Naive thymus-derived CD4-positive, alpha-beta T cell (primary cell): Measurements from ENCODE around the gene VASP. TPM values are rescaled to one million over a fixed set of nuclear protein-coding genes. Genes with fewer than 3 reads are reported as not detected.
"Not testable (repeated sequence)": the region's sequence is repeated elsewhere in the genome, so short reads cannot be mapped to it uniquely, and the experiment has no call there.

Experiments used
- ATAC-seq: fragments of 150-1000 bp; cut with Tn5 transposase; 2 replicates; pipeline ENCODE4 v1.10.0; 2021; ENCODE audit warnings: mild to moderate bottlenecking, moderate library complexity
- CTCF ChIA-PET: fragments of 350-600 bp; sonication (Branson Sonifier 250); formaldehyde crosslinking; loops from one replicate; lab custom pipeline; 2021; ENCODE audit warnings: antibody characterized with exemption; lab: Charles Lee
- POLR2A ChIA-PET: fragments of 350-600 bp; sonication (Branson Sonifier 250); formaldehyde crosslinking; loops from one replicate; lab custom pipeline; 2021; ENCODE audit warnings: antibody characterized with exemption, inconsistent platforms; lab: Charles Lee
- DNase-seq, 9 donors: peaks; one replicate each; pipeline versions ENCODE4 v3.0.0 to v3.0.0-alpha.2; 2020 to 2022; ENCODE audit warnings: mixed read lengths in 1 of 9
- H3K27ac ChIP-seq: one replicate; pipeline ENCODE4 v1.7.0; 2013; ENCODE audit warnings: mild to moderate bottlenecking, low read depth, low read length, moderate library complexity
- H3K27me3 ChIP-seq, 2 donors: one replicate each; pipeline ENCODE4 v1.7.0; 2013; ENCODE audit warnings: low read length in 2 of 2, mild to moderate bottlenecking in 2 of 2, moderate library complexity in 2 of 2; ENCODE audit not compliant: control insufficient read depth in 2 of 2, insufficient read depth in 2 of 2
- H3K36me3 ChIP-seq, 3 experiments: 1 replicate in 2 of 3; 2 replicates in 1 of 3; pipeline ENCODE4 v1.7.0; 2013; ENCODE audit warnings: low read length in 3 of 3, mild to moderate bottlenecking in 3 of 3, moderate library complexity in 1 of 3; ENCODE audit not compliant: insufficient read depth in 3 of 3, control insufficient read depth in 2 of 3
- H3K4me1 ChIP-seq, 2 donors: one replicate each; pipeline ENCODE4 v1.7.0; 2013; ENCODE audit warnings: low read length in 2 of 2, mild to moderate bottlenecking in 2 of 2, moderate library complexity in 1 of 2; ENCODE audit not compliant: control insufficient read depth in 2 of 2, insufficient read depth in 2 of 2
- H3K4me3 ChIP-seq: 2 replicates; pipeline ENCODE4 v1.7.0; 2013; ENCODE audit warnings: mild to moderate bottlenecking, low read length
- H3K9me3 ChIP-seq, 3 experiments: 1 replicate in 2 of 3; 2 replicates in 1 of 3; pipeline ENCODE4 v1.7.0; 2013; ENCODE audit warnings: low read length in 3 of 3; ENCODE audit not compliant: control insufficient read depth in 2 of 3
- H3K27ac Mint-ChIP-seq, 9 donors: one replicate each; pipeline ENCODE4 v1.8.0; 2020 to 2022; ENCODE audit warnings: mixed read lengths in 9 of 9, mild to moderate bottlenecking in 8 of 9, moderate library complexity in 5 of 9, inconsistent platforms in 2 of 9
- H3K27me3 Mint-ChIP-seq, 5 donors: one replicate each; pipeline ENCODE4 v1.8.0; 2021 to 2022; ENCODE audit warnings: mixed read lengths in 5 of 5, mild to moderate bottlenecking in 1 of 5
- H3K36me3 Mint-ChIP-seq, 5 donors: one replicate each; pipeline ENCODE4 v1.8.0; 2020 to 2022; ENCODE audit warnings: mixed read lengths in 5 of 5, mild to moderate bottlenecking in 3 of 5, inconsistent platforms in 1 of 5
- H3K4me1 Mint-ChIP-seq, 7 donors: one replicate each; pipeline ENCODE4 v1.8.0; 2020 to 2022; ENCODE audit warnings: mixed read lengths in 7 of 7, mild to moderate bottlenecking in 3 of 7, inconsistent platforms in 1 of 7
- H3K4me3 Mint-ChIP-seq, 10 donors: one replicate each; pipeline ENCODE4 v1.8.0; 2020 to 2022; ENCODE audit warnings: mild to moderate bottlenecking in 10 of 10, mixed read lengths in 10 of 10, moderate library complexity in 6 of 10, inconsistent platforms in 2 of 10
- H3K9me3 Mint-ChIP-seq, 11 donors: one replicate each; pipeline ENCODE4 v1.8.0; 2020 to 2022; ENCODE audit warnings: mixed read lengths in 11 of 11, mild to moderate bottlenecking in 4 of 11, inconsistent platforms in 1 of 11, moderate library complexity in 1 of 11
- intact Hi-C, 2 donors: fragments of 100-400 bp; cut with micrococcal nuclease; formaldehyde crosslinking; loops; one replicate each; pipeline ENCODE4 v1.15.1; 2023
- polyA plus RNA-seq, 2 donors: library from polyadenylated mRNA; unstranded; fragments of 300-500 nt; fragmentation: Illumina TruSeq; gene quantifications; one replicate each; pipeline ENCODE4 v1.2.3, GENCODE V29; 2021
- total RNA-seq, 6 experiments: library from RNA in 5 of 6; stranded (reverse) in 5 of 6; gene quantifications; 1 replicate in 5 of 6; 2 replicates in 1 of 6; pipeline ENCODE4 v1.2.3 and lab custom pipeline; 2021 to 2026

VASP gene
- total and polyA plus RNA-seq, 7 experiments from 2014 or later, result 27.0 to 206 (median 74.2) TPM

DNA sequence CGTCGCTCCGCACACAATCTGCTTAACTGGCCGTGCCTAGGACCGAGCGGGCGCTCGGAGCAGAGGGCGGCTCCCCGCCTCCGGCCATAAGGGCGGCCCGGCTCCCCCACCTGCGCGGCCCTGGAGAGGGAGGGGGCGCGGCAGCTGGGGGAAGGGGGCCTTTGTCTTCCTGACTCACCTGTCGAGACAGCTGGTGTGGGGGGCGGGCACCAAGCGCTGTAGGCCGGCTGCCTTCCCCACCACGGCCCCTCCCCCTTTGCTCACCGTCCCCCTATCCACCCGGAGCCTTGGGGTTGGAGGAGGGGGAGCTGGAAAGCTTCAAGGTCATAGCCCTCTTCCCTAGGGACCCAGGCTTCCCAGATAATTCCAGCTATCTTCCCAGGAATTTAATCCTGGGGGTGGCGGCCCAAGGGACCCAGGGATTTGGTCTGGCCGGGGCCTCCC is 1.2 kb downstream of the VASP start:
- Mint-ChIP-seq H3K27ac (peak overlapping the region; percentile 36 to 98 (median 83)), H3K9me3 (no peaks in the 10 kb centered on the region), H3K4me3 (peak overlapping the region; percentile 89 to 97 (median 94)), H3K36me3 (peaks cover 0 to 8% (median 0%) of the 10 kb centered on the region in 5 donors), H3K27me3 (no peaks in the 10 kb centered on the region), H3K4me1 (peaks cover 38 to 63% (median 42%) of the 10 kb centered on the region in 7 donors)
- POLR2A ChIA-PET, result interaction anchor here (0.8 to 1.5 kb wide), 5 partner anchors 10 to 185 kb away, joined by 3 to 4 read pairs (median 3); partner anchors contain the start of genes PPM1N and QPCTL
- no peaks in the 10 kb centered on the region for H3K27me3 ChIP-seq
- peak overlapping the region; percentile 99 for H3K4me3 ChIP-seq
- peaks cover 14 to 28% of the 10 kb centered on the region in 2 donors for H3K4me1 ChIP-seq
- peak overlapping the region; percentile 87 for H3K27ac ChIP-seq
- intact Hi-C loops, result no loop called here
- no peaks in the 10 kb centered on the region for H3K9me3 ChIP-seq
- DNase-seq (peak in 2 of 9 donors; percentile 55 to 56), ATAC-seq (no peak)
- CTCF ChIA-PET, result no interaction called here
- peaks cover 0 to 3% (median 0%) of the 10 kb centered on the region in 3 experiments for H3K36me3 ChIP-seq

DNA sequence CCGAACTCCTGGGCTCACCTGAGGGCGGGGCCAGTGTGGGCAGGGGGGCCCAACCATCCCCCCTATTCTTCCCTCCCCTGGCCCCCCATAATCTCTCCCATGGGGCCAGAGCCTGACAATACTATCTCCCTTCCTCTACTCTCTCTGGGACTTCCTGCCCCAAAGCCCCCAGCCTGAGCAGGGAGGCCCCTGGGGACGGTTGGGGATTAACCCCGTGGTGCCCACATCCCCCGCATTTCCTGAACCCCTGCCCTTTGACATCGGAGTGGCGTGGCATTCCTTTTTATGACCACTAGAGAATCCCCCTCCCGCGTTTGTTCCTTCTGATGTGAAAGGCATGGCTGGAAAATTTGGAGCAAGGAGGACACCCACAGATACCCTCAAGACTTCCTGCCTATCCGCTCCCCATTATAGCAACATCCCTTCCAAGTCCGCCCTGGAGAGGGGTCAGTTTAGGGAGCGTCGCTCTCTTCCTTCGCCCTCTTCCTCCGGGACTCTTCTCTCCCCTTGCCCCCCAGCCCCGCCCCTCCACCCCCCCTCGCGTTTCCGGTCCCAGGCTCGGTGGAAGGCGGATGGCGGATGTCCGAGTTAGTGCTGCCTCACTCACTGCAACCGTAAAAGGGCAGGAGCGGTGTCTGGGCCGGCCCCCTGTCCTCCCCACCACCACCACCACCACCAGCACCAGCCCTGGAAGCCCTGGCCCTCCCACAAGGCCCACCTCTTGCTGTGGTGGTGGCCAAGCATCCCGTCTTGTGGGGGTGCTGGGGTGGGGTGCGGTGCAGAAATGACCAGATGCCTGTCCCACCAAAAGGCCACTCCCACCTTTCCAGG is 1.8 kb downstream of the VASP start:
- Mint-ChIP-seq H3K27ac (peak overlapping the region; percentile 80 to 98 (median 92)), H3K9me3 (no peaks in the 10 kb centered on the region), H3K27me3 (no peaks in the 10 kb centered on the region), H3K4me3 (peak overlapping the region; percentile 89 to 97 (median 94)), H3K36me3 (peaks cover 0 to 12% (median 0%) of the 10 kb centered on the region in 5 donors), H3K4me1 (peaks cover 43 to 65% (median 49%) of the 10 kb centered on the region in 7 donors)
- ATAC-seq (no peak), DNase-seq (peak in 1 of 9 donors; percentile 56)
- H3K27ac ChIP-seq, result peak overlapping the region; percentile 87
- POLR2A ChIA-PET, result interaction anchor here (0.8 to 0.9 kb wide), 2 partner anchors 40 to 137 kb away, joined by 3 read pairs; no protein-coding TSS in a partner anchor
- CTCF ChIA-PET, result interaction anchor here (1.2 kb wide), 1 partner anchor 10 kb away, joined by 4 read pairs; no protein-coding TSS in a partner anchor
- H3K9me3 ChIP-seq, result no peaks in the 10 kb centered on the region
- H3K4me1 ChIP-seq, result peaks cover 20 to 33% of the 10 kb centered on the region in 2 donors
- H3K27me3 ChIP-seq, result no peaks in the 10 kb centered on the region
- peak overlapping the region; percentile 99 for H3K4me3 ChIP-seq
- intact Hi-C loops, result no loop called here
- peaks cover 0 to 3% (median 0%) of the 10 kb centered on the region in 3 experiments for H3K36me3 ChIP-seq

DNA sequence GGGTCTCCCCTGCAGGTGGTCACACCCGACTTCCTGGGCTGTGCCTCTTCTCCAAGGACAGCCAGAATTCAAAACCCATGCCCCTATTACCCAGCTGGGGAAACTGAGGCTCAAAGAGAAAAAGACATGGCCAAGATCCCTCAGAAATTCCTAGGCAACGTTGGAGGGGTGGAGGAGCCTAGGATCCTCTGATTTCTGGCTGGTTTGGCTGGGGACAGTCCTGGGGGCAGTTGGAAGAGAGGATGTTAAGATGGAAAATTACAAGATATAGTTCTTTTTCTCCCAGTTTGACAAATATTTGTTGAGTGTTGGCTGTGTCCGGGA is 2.4 kb downstream of the VASP start:
- peak overlapping the region; percentile 87 for H3K27ac ChIP-seq
- H3K4me3 ChIP-seq, result no peak overlapping the region
- ATAC-seq (no peak), DNase-seq (no peak)
- no peaks in the 10 kb centered on the region for H3K27me3 ChIP-seq
- no peaks in the 10 kb centered on the region for H3K9me3 ChIP-seq
- POLR2A ChIA-PET, result no interaction called here
- Mint-ChIP-seq H3K4me3 (peak overlapping the region; percentile 66 to 96 (median 92)), H3K9me3 (no peaks in the 10 kb centered on the region), H3K36me3 (peaks cover 0 to 13% (median 0%) of the 10 kb centered on the region in 5 donors), H3K27me3 (no peaks in the 10 kb centered on the region), H3K27ac (peak overlapping the region; percentile 18 to 91 (median 79)), H3K4me1 (peaks cover 45 to 71% (median 52%) of the 10 kb centered on the region in 7 donors)
- H3K4me1 ChIP-seq, result peaks cover 26 to 39% of the 10 kb centered on the region in 2 donors
- peaks cover 0 to 3% (median 0%) of the 10 kb centered on the region in 3 experiments for H3K36me3 ChIP-seq
- intact Hi-C loops, result no loop called here
- CTCF ChIA-PET, result interaction anchor here (1.2 kb wide), 1 partner anchor 11 kb away, joined by 4 read pairs; no protein-coding TSS in a partner anchor

DNA sequence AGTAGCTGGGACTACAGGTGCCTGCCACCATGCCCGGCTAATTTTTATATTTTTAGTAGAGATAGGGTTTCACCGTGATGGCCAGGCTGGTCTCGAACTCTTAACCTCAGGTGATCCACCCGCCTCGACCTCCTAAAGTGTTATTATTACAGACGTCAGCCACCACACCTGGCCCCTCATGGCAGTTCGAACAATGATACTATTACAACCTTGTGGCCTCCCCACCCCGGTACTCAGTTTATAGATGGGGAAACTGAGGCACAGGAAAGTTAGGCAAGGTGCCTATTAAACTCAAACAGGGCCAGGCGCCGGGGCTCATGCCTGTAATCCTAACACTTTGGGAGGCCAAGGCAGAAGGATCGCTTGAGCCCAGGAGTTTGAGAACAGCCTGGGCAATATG is 3.1 kb downstream of the VASP start:
- intact Hi-C loops, result not testable (repeated sequence)
- H3K27ac ChIP-seq, result peak overlapping the region; percentile 19
- CTCF ChIA-PET, result interaction anchor here (1.2 kb wide), 1 partner anchor 11 kb away, joined by 4 read pairs; no protein-coding TSS in a partner anchor

DNA sequence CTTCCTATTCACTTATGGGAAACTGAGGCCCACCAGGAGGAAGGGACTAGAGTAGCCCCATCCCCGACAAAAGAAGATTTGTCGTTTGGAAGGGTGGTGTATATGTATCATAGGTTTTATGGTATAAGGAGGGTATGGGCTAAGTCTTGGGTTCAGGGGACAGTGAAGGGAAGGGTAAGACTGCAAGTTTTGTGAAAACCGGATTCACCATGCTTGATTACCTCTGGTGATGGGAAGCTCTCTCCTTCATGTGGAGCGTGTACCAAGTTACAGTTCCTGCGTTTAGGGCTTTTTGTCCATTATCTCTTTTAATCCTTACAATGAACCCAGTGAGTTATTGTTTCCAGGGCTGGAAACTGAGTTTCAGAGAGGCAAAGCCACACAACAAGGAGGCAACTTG is 3.8 kb downstream of the VASP start:
- H3K36me3 ChIP-seq, result peaks cover 0 to 5% (median 0%) of the 10 kb centered on the region in 3 experiments
- ChIA-PET POLR2A (no interaction called here), CTCF (no interaction called here)
- ATAC-seq (no peak), DNase-seq (no peak)
- H3K36me3 Mint-ChIP-seq, result peaks cover 0 to 12% (median 0%) of the 10 kb centered on the region in 5 donors
- no peaks in the 10 kb centered on the region for H3K9me3 Mint-ChIP-seq
- H3K27me3 Mint-ChIP-seq, result no peaks in the 10 kb centered on the region
- no peak overlapping the region for H3K27ac ChIP-seq
- intact Hi-C loops, result no loop called here
- peaks cover 40 to 71% (median 56%) of the 10 kb centered on the region in 7 donors for H3K4me1 Mint-ChIP-seq
- peak overlapping the region in 8 of 9 donors; percentile 37 to 91 (median 82) for H3K27ac Mint-ChIP-seq
- no peak overlapping the region for H3K4me3 ChIP-seq
- H3K27me3 ChIP-seq, result no peaks in the 10 kb centered on the region
- peak overlapping the region; percentile 32 to 96 (median 48) for H3K4me3 Mint-ChIP-seq
- H3K9me3 ChIP-seq, result no peaks in the 10 kb centered on the region
- peaks cover 30 to 50% of the 10 kb centered on the region in 2 donors for H3K4me1 ChIP-seq

More for the DNA sequence above, 3.1 kb downstream of the VASP start:
- H3K36me3 ChIP-seq, H3K9me3 Mint-ChIP-seq, H3K9me3 ChIP-seq, DNase-seq, H3K27me3 Mint-ChIP-seq, H3K27me3 ChIP-seq, H3K4me3 ChIP-seq, ATAC-seq, POLR2A ChIA-PET: not testable (repeated sequence)
- peaks cover 43 to 72% (median 58%) of the 10 kb centered on the region in 7 donors for H3K4me1 Mint-ChIP-seq
- peaks cover 32 to 46% of the 10 kb centered on the region in 2 donors for H3K4me1 ChIP-seq
- H3K27ac Mint-ChIP-seq, result peak overlapping the region; percentile 26 to 91 (median 77)
- peaks cover 0 to 12% (median 0%) of the 10 kb centered on the region in 5 donors for H3K36me3 Mint-ChIP-seq
- peak overlapping the region; percentile 66 to 96 (median 92) for H3K4me3 Mint-ChIP-seq

DNA sequence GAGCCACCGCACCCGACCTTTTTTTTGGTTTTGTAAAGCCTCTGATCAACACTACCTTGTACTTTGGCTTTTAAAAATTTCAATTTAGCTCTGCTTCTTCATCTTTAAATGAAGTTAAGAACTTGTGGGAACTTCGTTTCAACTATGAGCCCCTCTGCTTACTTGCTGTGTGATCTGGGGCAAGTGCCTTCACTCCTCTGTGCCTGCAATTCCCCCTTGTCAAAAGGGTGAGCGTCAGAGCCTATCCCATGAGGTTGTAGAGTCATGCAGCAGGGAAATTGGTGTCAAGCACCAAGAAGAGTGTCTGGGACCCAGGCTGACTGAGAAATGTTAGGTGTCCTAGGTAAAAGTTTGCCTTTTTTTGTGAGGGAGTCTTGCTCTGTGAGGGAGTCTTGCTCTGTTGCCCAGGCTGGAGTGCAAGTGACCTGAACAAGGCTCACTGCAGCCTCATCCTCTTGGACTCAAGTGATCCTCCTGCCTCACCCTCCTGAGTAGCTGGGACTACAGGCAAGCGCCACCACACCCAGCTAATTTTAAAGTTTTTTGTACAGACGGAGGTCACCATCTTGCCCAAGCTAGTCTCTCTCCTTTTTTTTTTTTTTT is 5.7 kb downstream of the VASP start:
- Histone ChIP-seq H3K27ac (no peak overlapping the region), H3K27me3 (no peaks in the 10 kb centered on the region), H3K4me3 (no peak overlapping the region), H3K4me1 (peaks cover 29 to 48% of the 10 kb centered on the region in 2 donors), H3K36me3 (peaks cover 0 to 17% (median 0%) of the 10 kb centered on the region in 3 experiments), H3K9me3 (no peaks in the 10 kb centered on the region)
- DNase-seq (no peak), ATAC-seq (no peak)
- Mint-ChIP-seq H3K27me3 (no peaks in the 10 kb centered on the region), H3K4me1 (peaks cover 45 to 75% (median 60%) of the 10 kb centered on the region in 7 donors), H3K36me3 (peaks cover 0 to 18% (median 4%) of the 10 kb centered on the region in 5 donors), H3K27ac (peak overlapping the region; percentile 43 to 96 (median 71)), H3K4me3 (peak overlapping the region in 7 of 10 donors; percentile 17 to 62 (median 45)), H3K9me3 (no peaks in the 10 kb centered on the region)
- POLR2A ChIA-PET, result no interaction called here
- intact Hi-C loops, result loop anchor here in 1 of 2 donors (1.0 kb wide), 1 partner anchor 8 kb away; no protein-coding TSS in a partner anchor
- CTCF ChIA-PET, result no interaction called here
